Large intestine (tissue), 3 donors: ENCODE data around the gene RNF146. TPM values are rescaled to one million over a fixed set of nuclear protein-coding genes. Genes with fewer than 3 reads are reported as not detected.

Source experiments
- DNase-seq, 2 donors: peaks; one replicate each; pipeline versions ENCODE4 v3.0.0 to v3.0.0-alpha.2; 2013
- H3K27ac ChIP-seq: one replicate; pipeline ENCODE4 v1.5.1; 2013; ENCODE audit warnings: low read length
- H3K27me3 ChIP-seq: 2 replicates; pipeline ENCODE4 v1.6.1; 2013; ENCODE audit warnings: low read length; ENCODE audit not compliant: control insufficient read depth, insufficient read depth
- H3K36me3 ChIP-seq: 2 replicates; pipeline ENCODE4 v1.6.1; 2013; ENCODE audit warnings: low read length; ENCODE audit not compliant: control insufficient read depth, insufficient read depth
- H3K4me1 ChIP-seq: one replicate; pipeline ENCODE4 v1.6.1; 2013; ENCODE audit warnings: low read length; ENCODE audit not compliant: control insufficient read depth, insufficient read depth
- H3K4me3 ChIP-seq: one replicate; pipeline ENCODE4 v1.5.1; 2013; ENCODE audit warnings: low read length
- H3K9me3 ChIP-seq: one replicate; pipeline ENCODE4 v1.6.1; 2013; ENCODE audit warnings: mild to moderate bottlenecking, low read depth, low read length, moderate library complexity; ENCODE audit not compliant: control insufficient read depth
- WGBS: methylation state at CpG from one replicate; pipeline ENCODE4 v1.1.5; 2013; ENCODE audit warnings: low lambda C conversion rate; ENCODE audit not compliant: insufficient coverage; 5-methylcytosine and 5-hydroxymethylcytosine counted together
- polyA plus RNA-seq: library from polyadenylated mRNA; unstranded; fragments of 120-200 nt; gene quantifications from one replicate; pipeline ENCODE4 v1.2.1, GENCODE V29; 2013

Gene RNF146
- polyA plus RNA-seq, 1 donor = 48.2 TPM

GRCh38 chr6:127255286-127255685 lies 11.4 kb upstream of the RNF146 start:
- DNase-seq = no peak
- Histone ChIP-seq H3K4me1 (no peaks in the 10 kb centered on the region), H3K9me3 (no peaks in the 10 kb centered on the region), H3K36me3 (no peaks in the 10 kb centered on the region), H3K27me3 (no peaks in the 10 kb centered on the region), H3K27ac (no peak overlapping the region), H3K4me3 (no peak overlapping the region)
- whole genome bisulfite sequencing = no CpG with 5 or more reads among the region's 6 CpGs

- WGBS = no CpG with 5 or more reads among the region's 1 CpG
- Histone ChIP-seq H3K4me3 (no peak overlapping the region), H3K36me3 (no peaks in the 10 kb centered on the region), H3K27me3 (no peaks in the 10 kb centered on the region), H3K4me1 (peaks cover 3% of the 10 kb centered on the region), H3K9me3 (no peaks in the 10 kb centered on the region), H3K27ac (no peak overlapping the region)
- no peak for DNase-seq
Measured at GRCh38 chr6:127262896-127263295, 3.8 kb upstream of the RNF146 start.

- Histone ChIP-seq H3K27ac (no peak overlapping the region), H3K4me3 (no peak overlapping the region), H3K27me3 (no peaks in the 10 kb centered on the region), H3K36me3 (no peaks in the 10 kb centered on the region), H3K9me3 (no peaks in the 10 kb centered on the region), H3K4me1 (peaks cover 3% of the 10 kb centered on the region)
- DNase-seq = no peak
- WGBS = 62% methylated on average over 3 of the region's 4 CpGs
Measured at GRCh38 chr6:127263481-127263880, 3.2 kb upstream of the RNF146 start.

GRCh38 chr6:127266892-127267645 lies 405 bp downstream of the RNF146 start:
- no peaks in the 10 kb centered on the region for H3K27me3 ChIP-seq
- peak overlapping the region; percentile 91 for H3K4me3 ChIP-seq
- peak; percentile 35 to 84 for DNase-seq
- peaks cover 3% of the 10 kb centered on the region for H3K4me1 ChIP-seq
- no peaks in the 10 kb centered on the region for H3K9me3 ChIP-seq
- no peaks in the 10 kb centered on the region for H3K36me3 ChIP-seq
- peak overlapping the region; percentile 93 for H3K27ac ChIP-seq
- 0% methylated on average over 3 of the region's 64 CpGs for WGBS

GRCh38 chr6:127267646-127268625 lies 1.3 kb downstream of the RNF146 start:
- 0% methylated on average over 3 of the region's 16 CpGs for WGBS
- peak overlapping the region; percentile 91 for H3K4me3 ChIP-seq
- peak overlapping the region; percentile 93 for H3K27ac ChIP-seq
- no peaks in the 10 kb centered on the region for H3K27me3 ChIP-seq
- peak in 1 of 2 donors; percentile 11 for DNase-seq
- H3K4me1 ChIP-seq = peaks cover 3% of the 10 kb centered on the region
- no peaks in the 10 kb centered on the region for H3K9me3 ChIP-seq
- H3K36me3 ChIP-seq = no peaks in the 10 kb centered on the region

- Histone ChIP-seq H3K27ac (no peak overlapping the region), H3K4me1 (no peaks in the 10 kb centered on the region), H3K4me3 (no peak overlapping the region), H3K9me3 (no peaks in the 10 kb centered on the region), H3K27me3 (no peaks in the 10 kb centered on the region), H3K36me3 (no peaks in the 10 kb centered on the region)
- WGBS = no CpG with 5 or more reads among the region's 3 CpGs
- no peak for DNase-seq
Measured at GRCh38 chr6:127272576-127272975, 5.9 kb downstream of the RNF146 start.

- Histone ChIP-seq H3K9me3 (no peaks in the 10 kb centered on the region), H3K27ac (no peak overlapping the region), H3K4me1 (no peaks in the 10 kb centered on the region), H3K4me3 (no peak overlapping the region), H3K36me3 (no peaks in the 10 kb centered on the region), H3K27me3 (no peaks in the 10 kb centered on the region)
- WGBS = 100% methylated on average over 1 of the region's 2 CpGs
- DNase-seq = no peak
Measured at GRCh38 chr6:127273499-127273898, 6.8 kb downstream of the RNF146 start.

GRCh38 chr6:127276331-127276730 lies 9.7 kb downstream of the RNF146 start:
- Histone ChIP-seq H3K9me3 (no peaks in the 10 kb centered on the region), H3K36me3 (peaks cover 2% of the 10 kb centered on the region), H3K4me1 (no peaks in the 10 kb centered on the region), H3K27ac (no peak overlapping the region), H3K27me3 (no peaks in the 10 kb centered on the region), H3K4me3 (no peak overlapping the region)
- no peak for DNase-seq
- WGBS = 100% methylated on average over 1 of the region's 1 CpG

- Histone ChIP-seq H3K4me1 (no peaks in the 10 kb centered on the region), H3K27ac (no peak overlapping the region), H3K36me3 (peaks cover 16% of the 10 kb centered on the region), H3K4me3 (no peak overlapping the region), H3K27me3 (no peaks in the 10 kb centered on the region), H3K9me3 (no peaks in the 10 kb centered on the region)
- DNase-seq = no peak
- 100% methylated on average over 3 of the region's 3 CpGs for WGBS
Measured at GRCh38 chr6:127277878-127278843, 11.5 kb downstream of the RNF146 start.

- peaks cover 16% of the 10 kb centered on the region for H3K36me3 ChIP-seq
- no peak for DNase-seq
- H3K27me3 ChIP-seq = no peaks in the 10 kb centered on the region
- no peak overlapping the region for H3K4me3 ChIP-seq
- WGBS = no CpG with 5 or more reads among the region's 1 CpG
- no peaks in the 10 kb centered on the region for H3K4me1 ChIP-seq
- no peaks in the 10 kb centered on the region for H3K9me3 ChIP-seq
- no peak overlapping the region for H3K27ac ChIP-seq
Measured at GRCh38 chr6:127279815-127280214, 13.2 kb downstream of the RNF146 start.
